HG03139 (cell line): Measurements from ENCODE around the gene NGLY1.

ENCODE experiments used
- ATAC-seq: cut with Tn5 transposase; IDR thresholded peaks from one replicate; pipeline ENCODE4 v1.9.1; 2021; ENCODE audit not compliant: unreplicated experiment

NGLY1 gene

DNA sequence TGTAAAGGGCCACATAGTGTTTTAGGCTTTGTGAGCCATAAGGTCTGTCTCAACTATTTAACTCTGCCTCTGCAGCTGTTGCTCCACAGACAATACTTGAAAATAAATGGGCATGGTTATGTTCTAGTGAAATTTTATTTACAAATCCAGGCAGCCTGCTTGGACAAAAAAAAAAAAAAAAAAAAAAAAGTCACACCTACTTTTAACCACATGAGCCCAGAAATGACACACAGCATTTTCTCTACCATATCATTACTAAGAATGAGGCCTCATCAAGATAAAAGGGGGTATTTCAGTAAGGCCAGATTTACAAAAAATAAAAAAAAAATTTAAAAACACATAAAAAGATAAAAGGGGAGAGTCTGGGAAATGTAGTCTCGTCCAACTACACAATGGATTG lies 1.7 kb upstream of the NGLY1 start:
- no peak for ATAC-seq

DNA sequence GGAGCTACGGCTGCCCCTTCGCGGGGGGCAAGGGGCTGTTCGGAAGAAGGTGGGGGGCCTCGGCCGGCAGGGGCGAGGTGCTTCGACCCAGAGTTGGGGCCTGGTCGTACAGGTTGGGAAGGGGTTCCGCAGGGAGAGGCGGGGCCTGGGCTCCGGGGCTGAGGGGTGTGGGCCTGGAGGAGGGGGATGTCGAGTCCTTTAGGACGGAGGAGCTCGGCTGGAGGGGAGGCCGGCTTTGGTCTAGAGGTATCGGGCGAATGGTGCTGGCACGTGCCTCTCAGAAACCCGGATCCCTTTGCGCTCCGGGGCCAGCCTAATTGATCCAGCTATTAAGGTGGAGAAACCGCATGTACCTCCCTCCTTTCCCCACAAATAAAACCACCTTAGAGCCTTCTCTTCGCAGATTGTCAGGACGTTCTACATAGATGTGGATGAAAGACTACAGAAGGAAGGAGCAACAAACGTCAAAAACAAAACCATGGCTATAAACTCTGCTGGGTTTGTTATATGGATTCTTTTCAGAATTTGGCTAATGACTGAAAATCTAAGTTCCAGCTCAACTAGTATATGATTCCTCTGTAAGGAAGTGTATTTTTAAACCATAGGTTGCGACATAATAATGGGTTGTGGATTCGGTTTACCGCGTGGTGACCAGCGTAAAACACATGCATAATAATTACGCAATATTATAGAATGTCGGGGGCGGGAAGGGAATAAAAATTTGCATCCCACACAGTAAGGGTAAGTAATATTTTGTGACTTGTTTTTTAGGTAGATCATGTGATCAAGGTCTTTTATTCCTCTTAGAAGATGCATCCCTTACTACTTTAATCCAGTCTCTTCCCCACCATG lies 644 bp upstream of the NGLY1 start:
- ATAC-seq, result peak; percentile 17

DNA sequence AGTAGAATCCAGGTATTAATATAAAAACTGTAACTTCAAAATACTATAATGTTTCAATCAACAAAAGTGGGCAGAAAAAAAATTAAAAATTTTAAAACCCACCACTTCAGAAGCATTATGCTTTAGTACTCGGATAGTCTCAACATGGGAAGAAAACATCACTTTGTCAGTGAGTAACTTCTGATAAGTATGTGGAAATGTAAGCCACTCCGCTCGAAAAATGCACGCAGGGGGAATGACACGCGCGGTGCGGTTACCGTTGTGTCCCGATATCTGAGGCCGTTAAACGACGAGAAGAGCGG lies 656 bp downstream of the NGLY1 start:
- ATAC-seq, result no peak

DNA sequence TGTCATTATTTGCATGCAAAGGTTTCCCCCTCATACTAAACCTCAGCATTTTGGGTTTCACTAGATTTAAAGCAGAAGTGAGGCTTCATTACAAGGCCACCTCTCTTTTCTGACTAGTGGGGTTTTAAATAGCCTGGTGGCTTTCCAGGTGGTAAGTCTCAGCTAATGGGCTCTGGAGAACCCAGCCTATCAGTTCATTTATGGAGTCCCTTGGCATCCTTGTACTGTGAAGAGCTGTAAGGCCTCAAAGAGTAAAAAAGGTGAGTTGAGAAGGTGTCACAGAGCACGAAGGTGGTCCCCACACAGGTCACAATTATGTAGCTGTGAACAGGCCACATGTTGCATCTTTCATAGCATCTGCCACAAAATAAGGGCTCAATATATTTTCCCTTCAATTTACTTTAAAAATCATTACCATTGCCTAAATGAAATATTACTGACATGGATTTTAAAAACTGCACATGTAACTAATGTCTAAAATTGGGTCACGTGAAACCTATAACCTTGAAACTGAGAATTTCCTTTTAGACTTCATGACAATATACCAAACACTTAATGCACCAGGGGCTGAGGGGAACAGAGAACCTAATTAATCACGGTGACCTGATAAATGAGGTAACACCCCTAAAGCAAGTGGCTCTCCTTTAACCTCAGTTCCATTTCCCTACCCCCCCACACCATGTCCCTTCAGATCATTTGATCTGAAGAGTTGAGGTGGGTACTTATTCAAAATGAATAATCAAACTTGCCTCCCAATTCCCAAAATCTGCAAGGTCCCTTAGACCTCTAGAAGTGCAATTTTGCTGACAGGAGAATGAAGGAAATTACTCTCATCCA lies 1.3 kb downstream of the NGLY1 start:
- peak; percentile 42 for ATAC-seq

DNA sequence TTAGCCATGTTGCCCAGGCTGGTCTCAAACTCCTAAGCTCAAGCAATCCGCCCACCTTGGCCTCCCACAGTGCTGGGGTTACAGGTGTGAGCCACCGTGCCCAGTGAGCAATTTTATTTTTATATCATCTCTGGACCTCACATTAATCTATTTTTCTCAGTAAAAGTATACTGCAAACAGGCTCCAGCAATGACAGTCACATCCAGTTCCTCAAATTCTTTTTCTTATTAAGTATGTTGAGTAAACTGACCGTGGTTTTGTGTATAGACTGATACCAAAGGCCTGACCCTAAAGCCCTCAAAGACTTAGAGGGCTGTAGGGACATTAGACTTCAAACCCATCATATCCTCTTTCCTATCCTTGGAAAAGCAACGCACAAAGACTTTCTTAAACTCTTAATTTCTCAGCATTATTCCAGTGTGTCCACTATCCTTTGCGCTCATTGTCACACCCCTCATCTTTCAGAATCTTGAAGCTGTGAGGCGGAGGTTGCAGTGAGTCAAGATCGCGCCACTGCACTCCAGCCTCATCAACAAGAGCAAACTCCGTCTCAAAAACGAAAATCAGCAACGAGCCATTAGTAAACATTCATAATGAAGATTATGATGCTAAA lies 2.0 kb downstream of the NGLY1 start:
- no peak for ATAC-seq

DNA sequence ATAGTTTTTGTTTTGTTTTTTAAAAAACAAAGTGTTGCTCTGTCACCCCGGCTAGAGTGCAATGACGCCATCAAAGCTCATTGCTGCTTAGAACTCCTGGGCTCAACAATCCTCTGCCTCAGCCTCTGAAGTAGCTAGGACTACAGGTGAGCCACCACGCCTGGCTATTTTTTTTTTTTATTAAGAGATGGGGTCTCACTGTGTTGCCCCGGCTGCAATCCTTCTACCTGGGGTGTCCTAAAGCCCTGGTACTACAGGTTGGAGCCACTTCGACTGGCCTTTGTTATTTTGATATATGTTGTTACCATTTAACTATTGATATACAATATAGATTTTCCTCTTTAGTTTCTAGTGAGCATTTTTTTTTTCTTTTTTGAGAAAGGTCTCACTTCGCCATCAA lies 2.6 kb downstream of the NGLY1 start:
- ATAC-seq, result no peak

DNA sequence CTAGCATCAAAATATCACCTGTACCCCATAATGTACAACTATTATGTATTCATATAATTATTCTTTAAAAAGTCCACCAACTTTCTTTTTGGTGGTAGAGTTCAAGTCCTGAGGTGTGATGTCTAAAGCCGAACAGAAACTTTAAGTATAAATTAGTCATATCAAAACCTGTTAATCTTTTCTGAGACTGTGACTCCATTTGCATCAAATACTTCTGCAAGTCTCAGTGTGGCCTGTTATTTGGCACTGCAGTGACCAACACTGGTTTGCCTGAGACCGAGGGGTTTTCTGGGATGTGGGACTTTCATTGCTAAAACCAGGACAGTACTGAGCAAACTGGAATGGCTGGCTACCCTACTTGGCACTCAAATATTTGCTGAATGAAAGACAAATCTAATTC lies 7.3 kb downstream of the NGLY1 start:
- ATAC-seq, result no peak

DNA sequence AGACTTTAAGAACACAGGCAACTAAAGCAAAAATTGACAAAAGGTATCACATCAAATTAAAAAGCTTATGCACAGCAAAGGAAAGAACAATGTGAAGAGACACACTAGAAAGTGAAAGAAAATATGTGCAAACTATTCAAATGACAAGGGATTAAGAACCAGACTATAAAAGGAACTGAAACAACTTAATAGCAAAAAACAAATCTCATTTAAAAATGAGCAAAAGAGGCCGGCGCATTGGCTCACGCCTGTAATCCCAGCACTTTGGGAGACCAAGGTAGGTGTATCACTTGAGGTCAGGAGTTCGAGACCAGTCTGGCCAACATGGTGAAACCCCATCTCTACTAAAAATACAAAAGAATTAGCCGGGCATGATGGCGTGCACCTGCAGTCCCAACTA lies 14.4 kb downstream of the NGLY1 start:
- peak; percentile 85 for ATAC-seq

DNA sequence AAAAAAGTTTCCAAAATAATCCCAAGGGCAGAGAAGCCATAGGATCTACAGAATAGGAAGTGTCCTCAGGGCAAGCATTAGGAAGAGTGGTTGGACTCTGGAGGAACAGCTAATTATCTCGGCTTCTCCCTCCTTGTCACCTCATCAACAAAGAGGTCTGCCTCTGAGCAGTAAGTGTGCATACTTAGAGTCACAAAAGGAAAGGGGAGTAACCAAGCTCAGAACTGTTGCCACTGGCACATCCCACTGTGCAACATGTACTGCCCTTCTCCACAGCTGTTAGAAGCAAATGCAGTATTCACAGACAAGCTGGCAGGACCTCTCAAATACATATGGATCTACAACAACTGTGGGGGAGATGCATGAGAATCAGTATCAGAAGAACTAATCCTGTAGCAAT lies 31.5 kb downstream of the NGLY1 start:
- no peak for ATAC-seq

DNA sequence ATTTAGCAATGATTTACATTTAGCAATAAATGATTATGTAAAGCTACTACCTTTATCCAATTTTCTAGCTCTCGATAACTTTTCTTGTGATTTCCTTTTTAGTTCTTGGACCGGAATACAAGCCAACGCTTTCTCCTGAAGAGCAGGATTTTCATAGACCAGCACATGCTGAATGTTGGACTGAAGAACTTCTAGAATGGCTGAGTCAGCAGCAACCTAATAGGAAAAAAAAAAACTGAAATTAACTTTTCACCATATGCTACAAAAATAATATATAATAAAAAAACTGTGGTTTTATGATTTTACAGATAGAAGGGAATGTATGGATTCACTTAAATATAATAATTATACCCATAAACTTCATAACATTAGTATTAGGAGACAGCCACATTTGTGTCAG lies 32.2 kb downstream of the NGLY1 start:
- ATAC-seq, result no peak

DNA sequence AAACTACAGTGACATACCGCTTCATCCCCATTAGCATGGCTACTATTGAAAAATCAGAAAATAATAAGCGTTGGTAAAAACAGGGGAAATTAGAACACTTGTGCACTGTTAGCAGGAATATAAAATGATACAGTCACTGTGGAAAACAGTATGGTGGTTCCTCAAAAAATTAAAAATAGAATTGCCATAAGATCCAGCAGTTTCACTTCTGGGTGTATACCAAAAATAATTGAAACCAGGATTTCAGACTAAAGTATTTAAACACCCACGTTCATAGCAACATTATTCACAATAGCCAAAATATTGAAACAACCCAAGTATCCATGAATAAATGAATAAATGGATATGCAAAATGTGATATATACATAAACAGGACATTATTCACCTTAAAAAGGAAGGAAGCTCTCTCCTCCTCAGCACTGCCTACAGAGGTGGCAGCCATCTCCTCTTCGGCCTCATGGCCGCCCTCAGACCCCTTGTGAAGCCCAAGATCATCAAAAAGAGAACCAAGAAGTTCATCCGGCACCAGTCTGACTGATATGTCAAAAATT lies 34.1 kb downstream of the NGLY1 start:
- no peak for ATAC-seq

DNA sequence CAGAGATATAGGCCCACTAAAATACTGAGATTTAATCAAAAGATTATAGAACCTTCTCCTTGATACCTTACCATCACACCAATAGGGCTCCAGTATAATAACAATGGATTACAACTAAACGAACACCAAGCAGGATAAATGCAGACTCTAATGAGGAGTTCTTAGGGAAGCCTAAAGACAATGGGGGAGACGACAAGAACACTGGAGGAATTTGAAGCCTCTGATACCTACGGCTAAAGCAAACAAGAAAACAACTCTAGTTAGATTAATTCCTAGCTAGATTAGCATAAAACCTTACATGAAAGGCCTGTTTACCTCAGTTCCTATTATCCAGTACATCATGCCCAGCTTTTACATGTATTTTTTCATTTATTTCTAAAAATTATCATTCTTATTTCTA lies 35.1 kb downstream of the NGLY1 start:
- ATAC-seq, result no peak

DNA sequence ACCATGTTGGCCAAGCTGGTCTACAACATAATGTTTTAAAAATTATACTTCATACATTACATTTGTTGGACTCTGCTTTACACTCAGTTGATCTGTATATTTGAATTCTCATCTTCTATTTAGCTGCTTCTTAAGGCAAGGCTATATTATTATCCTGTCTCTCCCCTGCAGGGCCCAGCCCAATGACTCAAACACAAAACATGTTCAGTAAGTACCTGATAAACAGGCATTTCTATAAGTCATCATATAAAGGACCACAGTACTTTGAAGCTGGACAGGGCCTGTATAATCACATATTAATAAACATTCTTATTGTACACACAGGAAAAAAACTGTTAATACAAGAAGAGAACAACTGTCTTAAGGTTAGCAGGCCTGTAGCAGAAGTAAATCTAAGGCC lies 36.2 kb downstream of the NGLY1 start:
- no peak for ATAC-seq

DNA sequence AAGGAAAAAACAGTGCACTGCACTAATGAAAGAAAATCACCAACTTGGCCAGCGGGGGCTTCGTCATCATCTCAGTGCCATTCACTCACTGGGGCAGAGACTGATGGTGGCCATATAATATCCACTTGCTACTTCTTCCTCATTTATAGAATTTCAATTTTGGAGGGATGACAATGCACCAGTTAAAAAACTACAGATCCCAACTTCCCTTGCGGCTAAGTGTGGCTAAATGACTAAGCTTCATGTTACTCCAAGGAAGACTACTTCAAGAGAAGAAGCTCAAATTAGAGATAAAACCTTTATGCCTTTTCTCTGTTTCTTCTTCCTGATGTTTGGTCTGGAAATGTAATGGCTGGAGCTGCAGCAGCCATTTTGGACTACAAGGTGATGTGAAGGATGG lies 38.8 kb downstream of the NGLY1 start:
- no peak for ATAC-seq

DNA sequence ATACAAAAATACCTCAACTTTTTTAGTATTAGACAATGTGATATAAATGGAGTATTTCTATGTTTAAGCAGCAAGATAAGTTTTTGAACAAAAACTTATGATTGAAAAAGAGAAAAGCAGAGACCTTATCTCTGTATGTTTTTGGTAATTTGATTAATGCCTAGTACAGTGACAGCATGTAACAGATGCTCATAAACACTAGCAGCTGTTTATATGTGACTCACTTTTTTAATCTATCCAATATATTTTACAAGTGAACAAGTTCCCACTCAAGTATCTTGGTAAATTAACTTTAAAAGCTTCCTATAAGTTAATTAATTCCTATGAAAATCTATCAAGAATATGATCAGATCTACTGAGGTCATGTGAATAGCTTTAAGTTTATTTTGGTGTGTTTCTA lies 55.1 kb downstream of the NGLY1 start:
- ATAC-seq, result no peak

DNA sequence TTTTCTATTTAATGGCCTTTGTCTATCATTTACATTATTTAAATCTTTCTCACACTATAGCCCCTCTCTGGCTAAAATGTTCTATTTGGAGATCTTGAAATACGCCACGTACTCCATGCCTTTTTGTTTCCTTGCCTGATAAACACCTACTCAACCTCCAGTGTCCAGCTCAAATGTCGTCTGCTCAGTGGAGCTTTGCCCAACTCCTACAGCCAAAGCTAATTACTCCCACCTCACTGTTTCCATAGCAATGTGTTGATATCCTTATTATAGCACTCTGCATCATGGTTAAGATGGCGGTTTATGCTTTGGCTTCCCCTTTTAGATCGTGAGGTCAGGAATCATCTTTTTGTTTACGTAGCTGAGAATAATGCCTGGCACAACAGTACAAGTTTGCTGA lies 55.9 kb downstream of the NGLY1 start:
- no peak for ATAC-seq

DNA sequence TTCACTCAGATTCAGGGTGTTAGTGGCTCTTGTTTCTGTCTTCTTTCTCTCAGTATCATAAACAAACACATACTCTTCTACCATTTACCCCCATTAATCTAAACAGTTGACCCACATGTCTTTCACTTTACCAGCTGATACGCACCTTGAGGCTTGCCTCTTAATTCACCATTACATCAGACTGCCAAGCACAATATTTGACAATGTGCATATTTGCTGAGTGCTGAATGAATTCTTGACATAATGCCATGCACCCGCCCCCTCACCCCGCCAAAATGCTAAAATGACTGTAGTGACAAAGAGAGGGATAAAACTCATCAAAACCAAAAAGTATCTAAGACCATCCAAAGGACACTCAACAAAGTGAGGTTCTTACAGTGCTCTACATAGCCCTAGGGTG lies 57.4 kb downstream of the NGLY1 start:
- no peak for ATAC-seq

DNA sequence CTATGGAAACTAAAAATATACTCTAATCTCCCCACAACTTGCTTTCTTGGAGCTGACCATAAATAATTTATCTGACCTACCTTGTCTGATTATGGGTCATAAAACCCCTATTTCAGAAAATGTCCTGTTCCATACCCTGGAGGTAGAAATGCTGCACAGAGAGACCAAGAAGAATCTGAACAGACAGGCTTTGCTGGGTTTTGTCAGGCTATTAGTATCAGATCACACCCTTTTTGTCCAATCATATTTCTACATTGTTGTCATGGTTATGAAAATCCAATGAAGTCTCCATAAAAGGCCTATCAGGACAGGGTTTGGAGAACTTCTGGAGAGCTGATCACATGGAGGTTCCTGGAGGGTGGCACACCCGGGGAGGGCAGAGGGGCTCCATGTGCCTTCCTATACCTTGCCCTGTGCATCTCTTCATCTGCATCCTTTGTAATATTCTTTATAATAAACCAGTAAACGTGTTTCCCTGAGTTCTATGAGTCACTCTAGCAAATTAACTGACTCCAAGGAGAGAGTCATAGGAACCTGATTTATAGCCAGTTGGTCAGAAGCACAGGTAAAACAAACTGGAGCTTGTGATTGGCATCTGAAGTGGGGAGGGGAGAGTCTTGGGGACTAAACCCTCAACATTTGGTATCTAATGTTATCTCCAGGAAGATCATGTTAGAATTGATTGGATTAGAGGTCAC lies 58.1 kb downstream of the NGLY1 start:
- ATAC-seq, result no peak

DNA sequence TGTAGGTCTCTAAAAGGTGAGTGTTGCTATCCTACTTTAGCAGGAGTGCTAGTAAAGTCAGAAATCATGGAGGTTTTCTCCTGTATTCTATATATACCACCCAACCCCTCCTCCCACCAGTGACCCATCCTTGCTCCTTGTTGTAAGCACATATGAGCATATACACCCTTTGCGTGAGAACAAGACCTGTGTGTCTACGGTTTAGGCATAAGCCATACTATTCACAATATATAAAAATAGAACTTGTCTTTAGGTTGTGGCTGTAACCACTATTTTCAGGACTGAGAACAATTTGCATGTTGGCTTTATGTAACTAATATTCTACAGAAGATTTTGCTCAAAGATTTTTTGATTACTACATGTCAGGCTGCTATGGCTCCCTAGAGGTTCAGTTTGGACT lies 59.4 kb downstream of the NGLY1 start:
- ATAC-seq, result peak; percentile 53

DNA sequence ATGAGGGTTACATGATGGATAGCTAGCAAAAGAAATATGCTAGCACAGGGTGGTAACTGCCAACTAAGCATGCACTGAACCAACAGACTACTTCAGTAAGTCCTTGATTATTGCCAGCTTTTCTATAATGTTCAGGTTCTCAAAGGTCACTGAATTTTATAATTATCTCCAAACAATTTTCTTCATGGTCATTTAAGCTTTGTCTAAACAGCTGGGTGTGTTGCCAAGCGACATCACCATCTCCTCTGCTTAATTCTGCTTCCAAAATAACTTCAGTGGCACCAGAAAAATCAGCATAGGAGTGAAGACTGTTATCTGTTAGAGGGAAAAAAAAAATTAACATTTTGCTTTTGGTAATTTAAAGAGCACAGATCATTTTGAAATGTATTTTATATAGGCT lies 63.9 kb downstream of the NGLY1 start:
- ATAC-seq, result no peak

DNA sequence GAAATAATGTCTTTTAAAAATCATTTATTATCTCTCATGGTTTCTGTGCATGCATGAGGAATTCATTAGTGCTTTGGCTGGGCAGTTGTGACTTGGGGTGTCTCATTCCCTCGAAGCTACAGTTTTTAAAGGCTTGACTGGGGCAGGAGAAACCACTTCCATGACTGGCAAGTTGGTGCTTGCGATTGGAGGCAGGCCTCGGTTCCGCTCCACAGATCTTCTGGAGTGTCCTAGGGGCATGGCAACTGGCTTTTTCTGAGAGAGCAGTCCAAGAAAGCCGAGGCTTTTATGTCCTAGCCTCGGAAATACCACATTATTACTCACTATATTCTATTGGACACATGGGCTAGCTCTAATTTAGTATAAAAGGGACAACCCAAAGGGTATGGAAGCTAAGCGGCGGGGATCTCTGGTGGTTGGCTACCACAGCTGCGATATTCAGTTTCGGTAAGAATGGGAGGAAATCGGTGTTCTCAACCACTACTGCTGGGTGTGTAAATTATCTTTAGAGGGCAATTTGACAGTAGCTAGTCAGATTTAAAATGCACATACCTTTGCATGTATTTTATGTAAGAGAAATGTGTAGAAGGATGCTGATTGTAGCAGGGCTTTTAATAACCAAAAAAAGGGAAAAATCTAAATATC lies 69.8 kb downstream of the NGLY1 start:
- ATAC-seq, result no peak
